Measurements from ENCODE around the gene FAM50A.

DNA sequence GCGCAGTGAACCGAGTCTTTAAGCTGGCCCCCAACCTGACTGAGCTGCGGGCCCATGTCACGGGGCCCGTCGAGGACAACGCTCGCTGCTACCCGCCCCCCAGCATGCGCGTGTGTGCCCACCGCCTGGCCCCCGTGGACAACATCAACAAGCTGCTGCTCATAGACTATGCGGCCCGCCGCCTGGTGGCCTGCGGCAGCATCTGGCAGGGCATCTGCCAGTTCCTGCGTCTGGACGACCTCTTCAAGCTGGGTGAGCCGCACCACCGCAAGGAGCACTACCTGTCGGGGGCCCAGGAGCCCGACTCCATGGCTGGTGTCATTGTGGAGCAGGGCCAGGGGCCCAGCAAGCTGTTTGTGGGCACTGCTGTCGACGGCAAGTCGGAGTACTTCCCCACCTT is 16.4 kb downstream of the FAM50A start:
- TF ChIP-seq, protein P1, sequence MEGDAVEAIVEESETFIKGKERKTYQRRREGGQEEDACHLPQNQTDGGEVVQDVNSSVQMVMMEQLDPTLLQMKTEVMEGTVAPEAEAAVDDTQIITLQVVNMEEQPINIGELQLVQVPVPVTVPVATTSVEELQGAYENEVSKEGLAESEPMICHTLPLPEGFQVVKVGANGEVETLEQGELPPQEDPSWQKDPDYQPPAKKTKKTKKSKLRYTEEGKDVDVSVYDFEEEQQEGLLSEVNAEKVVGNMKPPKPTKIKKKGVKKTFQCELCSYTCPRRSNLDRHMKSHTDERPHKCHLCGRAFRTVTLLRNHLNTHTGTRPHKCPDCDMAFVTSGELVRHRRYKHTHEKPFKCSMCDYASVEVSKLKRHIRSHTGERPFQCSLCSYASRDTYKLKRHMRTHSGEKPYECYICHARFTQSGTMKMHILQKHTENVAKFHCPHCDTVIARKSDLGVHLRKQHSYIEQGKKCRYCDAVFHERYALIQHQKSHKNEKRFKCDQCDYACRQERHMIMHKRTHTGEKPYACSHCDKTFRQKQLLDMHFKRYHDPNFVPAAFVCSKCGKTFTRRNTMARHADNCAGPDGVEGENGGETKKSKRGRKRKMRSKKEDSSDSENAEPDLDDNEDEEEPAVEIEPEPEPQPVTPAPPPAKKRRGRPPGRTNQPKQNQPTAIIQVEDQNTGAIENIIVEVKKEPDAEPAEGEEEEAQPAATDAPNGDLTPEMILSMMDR (IDR thresholded peaks at IDR 0.05; ENCODE audit: insufficient read depth, low read length, poor library complexity, severe bottlenecking) = no peak
- no peak for TF ChIP-seq EZH2phosphoT487 (conservative IDR thresholded peaks at IDR 0.05; ENCODE audit: low read length)
